ENCODE data around the gene C2orf42. TPM values are rescaled to one million over a fixed set of nuclear protein-coding genes. Genes with fewer than 3 reads are reported as not detected.

The C2orf42 gene
- total and polyA plus RNA-seq, 2 of the 4 experiments (the other 2 are of a cell fraction) = 7.5 to 31.5 TPM

DNA sequence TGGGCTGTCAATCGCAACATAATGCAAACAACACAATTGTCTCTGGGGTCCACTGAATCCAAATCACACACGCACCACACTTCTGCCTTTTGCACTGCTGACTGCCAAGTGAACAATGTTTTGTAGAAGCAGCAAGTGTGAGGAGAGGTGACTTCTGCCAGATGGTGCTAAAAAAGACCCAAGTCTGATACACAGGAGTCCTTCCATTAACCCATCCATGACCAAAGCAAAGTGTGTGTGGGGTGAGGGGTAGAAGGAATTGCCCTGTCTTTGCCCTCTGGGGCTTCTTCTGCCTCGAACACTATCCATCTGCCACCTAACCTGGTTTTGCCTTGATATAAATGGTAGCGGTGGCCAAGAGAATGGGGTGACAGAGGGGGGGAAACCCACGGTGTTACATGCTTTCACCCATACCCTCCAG, 50.0 kb downstream of the C2orf42 start:
- Histone ChIP-seq H4K91ac (ENCODE audit: insufficient read depth, low read depth, low read length) (peak overlapping the region; percentile 36; the same call in 1 of the 2 replicates), H3K27me3 (ENCODE audit: control insufficient read depth, insufficient read depth, low read length) (no peaks in the 10 kb centered on the region), H3K9me3 (ENCODE audit: control insufficient read depth, insufficient read depth, low read length) (no peaks in the 10 kb centered on the region), H2BK120ac (ENCODE audit: low read depth, low read length) (0 out of 2 replicates have a peak overlapping the region, but pooled peaks have one; percentile 83), H3K9me1 (ENCODE audit: insufficient read depth, low read length) (peaks cover 21% of the 10 kb centered on the region), H3K4ac (ENCODE audit: low read depth, low read length) (peak overlapping the region; percentile 99), H3K4me2 (ENCODE audit: low read depth, low read length) (no peak overlapping the region), H3K4me3 (ENCODE audit: insufficient read depth, low read depth, low read length) (no peak overlapping the region), H3K27ac (ENCODE audit: insufficient read depth, low read length) (no peak overlapping the region), H3K56ac (ENCODE audit: extremely low read depth, insufficient read depth, low read length) (no peak overlapping the region), H2AK9ac (replicated peaks; ENCODE audit: low read depth, low read length, poor library complexity) (peak overlapping the region; percentile 66), H4K8ac (ENCODE audit: low read depth in 2 of 2, low read length in 2 of 2) (peak overlapping the region; percentile 9 to 99; a peak in 2 of 4 replicates), H3K4me1 (ENCODE audit: control insufficient read depth, insufficient read depth, low read length) (peaks cover 15% of the 10 kb centered on the region), H4K5ac (ENCODE audit: low read depth, low read length) (peak overlapping the region; percentile 72; the same call in 1 of the 2 replicates), H3K18ac (ENCODE audit: low read depth, low read length) (no peak overlapping the region), H3K9ac (ENCODE audit: low read depth, low read length) (no peak overlapping the region), H2BK20ac (ENCODE audit: low read depth, low read length) (no peak overlapping the region; the same call in 1 of the 2 replicates), H3K36me3 (ENCODE audit: control insufficient read depth, insufficient read depth, low read length) (no peaks in the 10 kb centered on the region), H2AFZ (replicated peaks; ENCODE audit: low read length, poor library complexity) (no peak overlapping the region), H3K23ac (ENCODE audit: low read depth, low read length) (0 out of 2 replicates have a peak overlapping the region, but pooled peaks have one; percentile 4), H2BK15ac (ENCODE audit: low read depth, low read length) (peak overlapping the region; percentile 93; the same call in 2 of the 3 replicates), H4K20me1 (ENCODE audit: insufficient read depth, low read length) (no peaks in the 10 kb centered on the region), H3K79me1 (ENCODE audit: low read depth in 1 of 2, low read length in 2 of 2) (peaks cover 10 to 15% of the 10 kb centered on the region in 2 experiments; a peak in 3 of 4 replicates), H2AK5ac (ENCODE audit: low read depth, low read length) (peak overlapping the region; percentile 99), H3K14ac (replicated peaks; ENCODE audit: low read depth, low read length) (no peak overlapping the region), H2BK5ac (ENCODE audit: low read depth, low read length, poor library complexity, severe bottlenecking) (no peak overlapping the region)
- no TSS peak for BruUV-seq (replicated peaks)
- CTCF ChIA-PET = no interaction called here
- no peak for DNase-seq
- dilution Hi-C loops (cut with HindIII; ENCODE audit: low sequenced_read_pairs, unreplicated experiment) (no loop called here), in situ Hi-C loops (cut with MboI; ENCODE audit: low sequenced_read_pairs) (loop anchor here (5.0 kb wide), 1 partner anchor 224 kb away; the partner anchor contains the start of gene MXD1), intact Hi-C loops (cut with micrococcal nuclease) (loop anchor here (5.0 kb wide), 2 partner anchors 208 to 418 kb away; no protein-coding TSS in a partner anchor)
- POLR2A ChIA-PET (ENCODE audit: unreplicated experiment) = no interaction called here
- no CpG with 5 or more reads among the region's 5 CpGs for WGBS, 2 experiments (ENCODE audit: extremely low coverage in 2 of 2, insufficient read length in 1 of 2)
- no peak for TF ChIP-seq RCOR1 (IDR thresholded peaks at IDR 0.05; ENCODE audit: insufficient replicate concordance, low read length)
- no peak for TF ChIP-seq ELK1 (IDR thresholded peaks at IDR 0.05; ENCODE audit: borderline replicate concordance, low read depth, low read length)
- TF ChIP-seq BHLHE40 (IDR thresholded peaks at IDR 0.05; ENCODE audit: low read depth, low read length) = no peak
- TF ChIP-seq RFX5 (IDR thresholded peaks at IDR 0.05; ENCODE audit: low read depth, low read length) = no peak
- no peak for TF ChIP-seq SMC3 (IDR thresholded peaks at IDR 0.05; ENCODE audit: low read depth, low read length)
- no peak for TF ChIP-seq MAZ (IDR thresholded peaks at IDR 0.05; ENCODE audit: borderline replicate concordance, low read depth, low read length)
- no peak for TF ChIP-seq RAD21 (IDR thresholded peaks at IDR 0.05; ENCODE audit: low read length)
- no peak for ATAC-seq (ENCODE audit: low read depth)
